ENCODE results near the gene CEP250. TPM values are rescaled to one million over a fixed set of nuclear protein-coding genes. Genes with fewer than 3 reads are reported as not detected.
"Not testable (repeated sequence)": the region's sequence is repeated elsewhere in the genome, so short reads cannot be mapped to it uniquely, and the experiment has no call there.

Gene CEP250
- total and polyA plus RNA-seq, 5 donors, result 11.0 to 22.0 (median 17.9) TPM

DNA sequence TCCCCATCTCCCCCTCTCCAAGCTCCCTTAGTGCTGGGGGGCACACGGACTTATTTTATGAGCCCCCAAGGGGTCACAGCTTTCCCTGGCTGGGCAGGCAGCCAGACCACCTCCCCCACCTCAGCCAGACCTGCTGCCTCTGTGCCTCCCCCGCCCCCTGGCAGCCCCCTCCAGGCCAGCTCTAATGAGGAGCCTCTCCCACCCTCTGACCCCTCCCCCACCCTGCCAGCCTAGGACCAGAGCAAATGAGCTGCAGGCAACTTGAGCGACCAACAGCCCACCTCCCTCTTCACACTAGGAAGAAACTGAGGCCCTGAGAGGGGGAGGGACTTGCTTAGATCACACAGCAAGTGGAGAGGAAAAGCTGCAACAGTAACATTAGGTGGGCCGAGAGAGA lies 19.2 kb upstream of the CEP250 start:
- WGBS, result 73% methylated on average over 4 of the region's 4 CpGs
- Histone ChIP-seq H3K27me3 (ENCODE audit: control insufficient read depth, insufficient read depth) (no peaks in the 10 kb centered on the region), H3K4me1 (ENCODE audit: control insufficient read depth, insufficient read depth, low read length) (no peaks in the 10 kb centered on the region), H3K27ac (ENCODE audit: low read length) (no peak overlapping the region), H3K4me3 (ENCODE audit: low read length) (no peak overlapping the region), H3K9me3 (ENCODE audit: control insufficient read depth, low read length) (no peaks in the 10 kb centered on the region)
- DNase-seq, result no peak
- intact Hi-C loops (cut with DNase I), result no loop called here
- ATAC-seq, result no peak

GRCh38 chr20:35437599-35437998 lies 17.8 kb upstream of the CEP250 start:
- no peak for DNase-seq
- intact Hi-C loops (cut with DNase I), result no loop called here
- WGBS, result 54% methylated on average over 8 of the region's 8 CpGs
- Histone ChIP-seq H3K4me1 (ENCODE audit: control insufficient read depth, insufficient read depth, low read length) (no peaks in the 10 kb centered on the region), H3K4me3 (ENCODE audit: low read length) (no peak overlapping the region), H3K27me3 (ENCODE audit: control insufficient read depth, insufficient read depth) (no peaks in the 10 kb centered on the region), H3K27ac (ENCODE audit: low read length) (no peak overlapping the region), H3K9me3 (ENCODE audit: control insufficient read depth, low read length) (no peaks in the 10 kb centered on the region)
- peak in 1 of 2 donors; percentile 8 for ATAC-seq

- no peak overlapping the region for H3K27ac ChIP-seq (ENCODE audit: low read length)
- ATAC-seq (no peak), DNase-seq (no peak)
- no peaks in the 10 kb centered on the region for H3K4me1 ChIP-seq (ENCODE audit: control insufficient read depth, insufficient read depth, low read length)
- WGBS, result 55% methylated on average over 6 of the region's 6 CpGs
- no peaks in the 10 kb centered on the region for H3K27me3 ChIP-seq (ENCODE audit: control insufficient read depth, insufficient read depth)
- H3K4me3 ChIP-seq (ENCODE audit: low read length), result no peak overlapping the region
- intact Hi-C loops (cut with DNase I), result no loop called here
- no peaks in the 10 kb centered on the region for H3K9me3 ChIP-seq (ENCODE audit: control insufficient read depth, low read length)
Measured at GRCh38 chr20:35443003-35443402, 12.4 kb upstream of the CEP250 start.

- Histone ChIP-seq H3K9me3 (ENCODE audit: control insufficient read depth, low read length) (no peaks in the 10 kb centered on the region), H3K4me3 (ENCODE audit: low read length) (no peak overlapping the region), H3K4me1 (ENCODE audit: control insufficient read depth, insufficient read depth, low read length) (no peaks in the 10 kb centered on the region), H3K27me3 (ENCODE audit: control insufficient read depth, insufficient read depth) (no peaks in the 10 kb centered on the region), H3K27ac (ENCODE audit: low read length) (no peak overlapping the region)
- intact Hi-C loops (cut with DNase I), result no loop called here
- WGBS, result 70% methylated on average over 2 of the region's 2 CpGs
- no peak for ATAC-seq
- no peak for DNase-seq
Measured at GRCh38 chr20:35444226-35444625, 11.2 kb upstream of the CEP250 start.

DNA sequence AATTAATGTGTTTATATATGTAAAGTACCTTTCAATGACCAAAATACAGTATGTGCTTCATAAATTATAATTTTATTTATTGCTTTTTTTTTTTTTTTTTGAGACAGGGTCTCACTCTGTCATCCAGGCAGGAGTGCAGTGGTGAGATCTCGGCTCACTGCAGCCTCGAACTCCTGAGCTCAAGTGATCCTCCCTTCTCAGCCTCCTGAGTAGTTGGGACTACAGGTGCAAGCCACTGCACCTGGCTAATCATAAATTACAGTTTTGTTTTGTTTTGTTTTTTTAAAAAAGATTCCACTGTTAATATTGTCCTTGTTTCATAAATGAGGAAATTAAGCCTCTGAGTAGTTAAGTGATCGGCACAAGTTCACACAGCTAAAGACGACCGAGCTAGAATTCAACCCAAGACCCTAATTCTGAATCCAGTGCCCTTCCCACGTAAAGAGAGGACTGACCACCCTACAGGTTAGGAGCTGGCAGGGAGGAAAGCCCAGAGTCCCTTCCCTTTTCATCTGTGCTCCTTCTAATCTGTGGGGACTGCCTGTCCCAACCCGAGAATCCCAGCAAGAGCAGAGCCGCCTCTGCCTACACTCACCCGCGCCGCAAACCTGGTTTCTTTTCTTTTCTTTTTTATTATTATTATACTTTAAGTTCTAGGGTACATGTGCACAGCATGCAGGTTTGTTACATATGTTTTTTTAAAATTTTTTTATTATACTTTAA lies 8.9 kb upstream of the CEP250 start:
- Histone ChIP-seq H3K4me1 (ENCODE audit: control insufficient read depth, insufficient read depth, low read length) (no peaks in the 10 kb centered on the region), H3K4me3 (ENCODE audit: low read length) (no peak overlapping the region), H3K9me3 (ENCODE audit: control insufficient read depth, low read length) (no peaks in the 10 kb centered on the region), H3K27me3 (ENCODE audit: control insufficient read depth, insufficient read depth) (no peaks in the 10 kb centered on the region), H3K27ac (ENCODE audit: low read length) (no peak overlapping the region)
- ATAC-seq (peak; percentile 43 to 46), DNase-seq (no peak)
- WGBS, result 52% methylated on average over 11 of the region's 11 CpGs
- intact Hi-C loops (cut with DNase I), result loop anchor here (5.0 kb wide), 1 partner anchor 144 kb away; no protein-coding TSS in a partner anchor

DNA sequence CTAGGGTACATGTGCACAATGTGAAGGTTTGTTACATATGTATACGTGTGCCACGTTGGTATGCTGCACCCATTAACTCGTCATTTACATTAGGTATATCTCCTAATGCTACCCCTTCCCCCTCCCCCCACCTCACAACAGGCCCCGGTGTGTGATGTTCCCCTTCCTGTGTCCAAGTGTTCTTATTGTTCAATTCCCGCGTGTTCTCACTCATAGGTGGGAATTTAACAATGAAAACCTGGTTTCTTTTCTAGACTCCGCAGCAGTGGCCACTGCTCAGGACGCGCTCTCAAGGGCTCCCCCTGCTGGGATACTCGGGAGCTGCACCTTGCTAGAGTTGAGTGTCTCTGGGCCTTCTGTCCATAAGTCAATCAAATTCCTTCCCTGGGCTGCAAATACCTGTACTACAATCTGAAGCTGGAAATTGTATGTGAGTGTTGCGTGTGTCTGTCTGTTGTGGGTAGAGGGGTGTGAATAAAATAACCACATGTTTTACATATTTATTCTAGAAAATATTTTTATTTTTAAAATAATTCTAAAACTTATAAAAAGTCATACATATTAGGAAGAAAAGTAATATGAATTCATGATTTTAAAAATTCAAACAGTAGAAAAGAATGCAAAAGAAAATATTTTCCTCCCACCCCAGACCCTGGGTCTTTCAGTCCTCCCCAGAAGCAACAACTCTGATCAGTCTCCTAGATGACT lies 8.2 kb upstream of the CEP250 start:
- Histone ChIP-seq H3K4me3 (ENCODE audit: low read length) (peak overlapping the region; percentile 9), H3K9me3 (ENCODE audit: control insufficient read depth, low read length) (no peaks in the 10 kb centered on the region), H3K27ac (ENCODE audit: low read length) (no peak overlapping the region), H3K27me3 (ENCODE audit: control insufficient read depth, insufficient read depth) (no peaks in the 10 kb centered on the region), H3K4me1 (ENCODE audit: control insufficient read depth, insufficient read depth, low read length) (no peaks in the 10 kb centered on the region)
- intact Hi-C loops (cut with DNase I), result loop anchor here (5.0 kb wide), 1 partner anchor 145 kb away; no protein-coding TSS in a partner anchor
- peak; percentile 83 to 88 for ATAC-seq
- peak; percentile 77 to 94 (median 92) for DNase-seq
- 1% methylated on average over 11 of the region's 11 CpGs for WGBS

GRCh38 chr20:35448788-35449373 lies 6.5 kb upstream of the CEP250 start:
- intact Hi-C loops (cut with DNase I), result loop anchor here (5.0 kb wide), 1 partner anchor 147 kb away; no protein-coding TSS in a partner anchor
- no peak for ATAC-seq

GRCh38 chr20:35449855-35450254 lies 5.5 kb upstream of the CEP250 start:
- H3K27ac ChIP-seq (ENCODE audit: low read length); H3K4me3 ChIP-seq (ENCODE audit: low read length); H3K9me3 ChIP-seq (ENCODE audit: control insufficient read depth, low read length); H3K4me1 ChIP-seq (ENCODE audit: control insufficient read depth, insufficient read depth, low read length); H3K27me3 ChIP-seq (ENCODE audit: control insufficient read depth, insufficient read depth); ATAC-seq; DNase-seq: not testable (repeated sequence)
- intact Hi-C loops (cut with DNase I), result loop anchor here (5.0 kb wide), 1 partner anchor 148 kb away; no protein-coding TSS in a partner anchor
- WGBS, result 88% methylated on average over 13 of the region's 13 CpGs

More at GRCh38 chr20:35448788-35449373, 6.5 kb upstream of the CEP250 start:
- Histone ChIP-seq H3K4me1 (ENCODE audit: control insufficient read depth, insufficient read depth, low read length) (no peaks in the 10 kb centered on the region), H3K9me3 (ENCODE audit: control insufficient read depth, low read length) (no peaks in the 10 kb centered on the region), H3K4me3 (ENCODE audit: low read length) (no peak overlapping the region), H3K27me3 (ENCODE audit: control insufficient read depth, insufficient read depth) (no peaks in the 10 kb centered on the region), H3K27ac (ENCODE audit: low read length) (no peak overlapping the region)
- 93% methylated on average over 5 of the region's 5 CpGs for WGBS
- no peak for DNase-seq

- intact Hi-C loops (cut with DNase I), result no loop called here
- Histone ChIP-seq H3K27ac (ENCODE audit: low read length) (no peak overlapping the region), H3K27me3 (ENCODE audit: control insufficient read depth, insufficient read depth) (no peaks in the 10 kb centered on the region), H3K9me3 (ENCODE audit: control insufficient read depth, low read length) (no peaks in the 10 kb centered on the region), H3K4me3 (ENCODE audit: low read length) (no peak overlapping the region), H3K4me1 (ENCODE audit: control insufficient read depth, insufficient read depth, low read length) (no peaks in the 10 kb centered on the region)
- DNase-seq, result no peak
- WGBS, result 84% methylated on average over 6 of the region's 6 CpGs
- ATAC-seq, result no peak
Measured at GRCh38 chr20:35451295-35451694, 4.1 kb upstream of the CEP250 start.

GRCh38 chr20:35453647-35454046 lies 1.8 kb upstream of the CEP250 start:
- H3K27ac ChIP-seq (ENCODE audit: low read length), result no peak overlapping the region
- H3K9me3 ChIP-seq (ENCODE audit: control insufficient read depth, low read length), result no peaks in the 10 kb centered on the region
- H3K4me3 ChIP-seq (ENCODE audit: low read length), result no peak overlapping the region
- WGBS, result 90% methylated on average over 7 of the region's 7 CpGs
- no peaks in the 10 kb centered on the region for H3K4me1 ChIP-seq (ENCODE audit: control insufficient read depth, insufficient read depth, low read length)
- DNase-seq (no peak), ATAC-seq (no peak)
- intact Hi-C loops (cut with DNase I), result no loop called here
- H3K27me3 ChIP-seq (ENCODE audit: control insufficient read depth, insufficient read depth), result no peaks in the 10 kb centered on the region

DNA sequence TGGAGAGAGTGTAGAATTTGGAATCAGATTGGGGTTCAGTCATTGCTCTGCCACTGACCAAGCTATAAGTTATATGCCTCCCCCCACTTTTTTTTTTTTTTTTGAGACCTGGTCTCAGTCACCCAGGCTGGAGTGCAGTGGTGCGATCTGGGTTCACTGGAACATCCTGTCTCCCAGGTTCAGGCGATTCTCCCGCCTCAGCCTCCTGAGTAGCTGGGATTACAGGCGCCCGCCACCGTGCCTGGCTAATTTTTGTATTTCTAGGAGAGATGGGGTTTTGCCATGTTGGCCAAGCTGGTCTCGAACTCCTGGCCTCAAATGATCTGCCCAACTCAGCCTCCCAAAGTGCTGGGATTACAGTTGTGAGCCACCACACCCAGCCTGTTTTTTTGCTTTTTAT lies 1.3 kb downstream of the CEP250 start:
- H3K4me1 ChIP-seq (ENCODE audit: control insufficient read depth, insufficient read depth, low read length); intact Hi-C loops (cut with DNase I); ATAC-seq; DNase-seq; H3K4me3 ChIP-seq (ENCODE audit: low read length); H3K9me3 ChIP-seq (ENCODE audit: control insufficient read depth, low read length); H3K27ac ChIP-seq (ENCODE audit: low read length); H3K27me3 ChIP-seq (ENCODE audit: control insufficient read depth, insufficient read depth): not testable (repeated sequence)
- WGBS, result 97% methylated on average over 7 of the region's 7 CpGs

Measured in right cardiac atrium (tissue), 5 donors.